Retina (tissue), 1 donor: ENCODE data around the gene SLC35F3.
A peak's percentile ranks its signal among the peaks of the same experiment; 100 is the strongest.

Experiments used
- DNase-seq: peaks from one replicate; pipeline ENCODE4 v3.0.0-alpha.2; 2016

Gene SLC35F3

DNA sequence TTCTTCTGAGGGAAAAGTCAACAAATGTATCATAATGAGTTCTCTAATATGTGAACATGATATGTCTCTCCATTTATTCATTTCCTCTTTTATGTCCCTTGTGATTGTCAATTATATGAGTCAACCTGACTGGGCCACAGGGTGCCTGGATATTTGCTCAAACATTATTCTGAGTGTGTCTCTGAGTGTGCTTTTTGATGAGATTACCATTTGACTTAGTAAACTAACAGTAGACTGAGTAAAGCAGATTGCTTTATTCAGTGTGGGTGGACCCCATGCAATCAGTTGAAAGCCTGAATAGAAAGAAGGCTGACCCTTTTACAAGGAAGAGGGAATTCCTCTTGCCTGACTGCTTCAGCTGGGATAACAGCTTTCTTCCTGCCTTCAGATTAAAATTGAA lies 142.6 kb downstream of the SLC35F3 start:
- no peak for DNase-seq

DNA sequence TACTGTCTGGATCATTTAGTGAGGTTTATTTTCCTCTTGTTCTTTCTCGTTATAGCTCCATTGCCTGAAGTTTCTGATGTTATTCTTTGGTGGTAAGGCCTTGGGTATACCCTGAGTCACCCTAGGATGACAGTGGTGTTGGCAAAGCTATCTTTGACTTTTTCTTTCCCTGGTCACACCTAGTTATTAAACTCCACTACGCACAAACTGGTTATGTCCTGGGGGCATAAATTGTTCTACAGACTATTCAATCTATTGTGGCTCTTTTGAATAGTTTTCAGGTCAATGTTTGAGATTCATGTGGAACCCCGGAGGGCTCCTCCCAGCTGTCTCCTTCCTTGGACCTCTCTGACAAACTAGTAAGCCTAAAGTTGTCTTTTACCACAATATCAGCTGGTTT lies 157.7 kb downstream of the SLC35F3 start:
- DNase-seq, result no peak

DNA sequence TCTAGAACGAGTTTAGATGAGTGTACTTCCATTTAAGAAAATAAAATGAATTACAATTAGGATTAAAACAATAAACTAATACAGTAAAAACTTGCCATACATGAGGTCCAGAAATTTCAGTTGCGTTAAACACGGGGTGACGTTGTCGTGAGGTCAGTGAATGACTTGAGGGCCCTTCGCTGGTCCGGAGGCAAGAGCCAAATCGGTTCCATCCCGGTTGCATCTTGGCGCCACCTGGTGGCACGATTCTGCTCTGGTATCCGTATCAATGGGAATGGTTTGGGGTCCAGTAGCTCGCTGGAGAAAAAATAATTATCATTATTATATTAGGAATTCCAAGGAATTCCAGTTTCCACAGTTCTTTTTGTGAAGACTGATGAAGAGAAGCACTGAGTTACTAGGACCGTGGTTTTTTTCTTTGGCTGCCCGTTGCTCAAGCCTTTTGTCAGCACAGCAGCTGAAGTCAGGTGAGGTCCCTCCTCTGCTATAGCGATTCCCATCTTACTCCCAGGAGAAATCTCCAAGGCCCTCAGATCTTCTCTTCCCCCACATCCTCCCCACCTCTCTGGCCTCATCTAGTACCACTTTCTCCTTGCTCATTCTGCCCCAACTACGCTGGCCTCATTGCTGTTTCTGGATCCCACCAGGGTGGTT lies 161.4 kb downstream of the SLC35F3 start:
- DNase-seq, result peak; percentile 74

DNA sequence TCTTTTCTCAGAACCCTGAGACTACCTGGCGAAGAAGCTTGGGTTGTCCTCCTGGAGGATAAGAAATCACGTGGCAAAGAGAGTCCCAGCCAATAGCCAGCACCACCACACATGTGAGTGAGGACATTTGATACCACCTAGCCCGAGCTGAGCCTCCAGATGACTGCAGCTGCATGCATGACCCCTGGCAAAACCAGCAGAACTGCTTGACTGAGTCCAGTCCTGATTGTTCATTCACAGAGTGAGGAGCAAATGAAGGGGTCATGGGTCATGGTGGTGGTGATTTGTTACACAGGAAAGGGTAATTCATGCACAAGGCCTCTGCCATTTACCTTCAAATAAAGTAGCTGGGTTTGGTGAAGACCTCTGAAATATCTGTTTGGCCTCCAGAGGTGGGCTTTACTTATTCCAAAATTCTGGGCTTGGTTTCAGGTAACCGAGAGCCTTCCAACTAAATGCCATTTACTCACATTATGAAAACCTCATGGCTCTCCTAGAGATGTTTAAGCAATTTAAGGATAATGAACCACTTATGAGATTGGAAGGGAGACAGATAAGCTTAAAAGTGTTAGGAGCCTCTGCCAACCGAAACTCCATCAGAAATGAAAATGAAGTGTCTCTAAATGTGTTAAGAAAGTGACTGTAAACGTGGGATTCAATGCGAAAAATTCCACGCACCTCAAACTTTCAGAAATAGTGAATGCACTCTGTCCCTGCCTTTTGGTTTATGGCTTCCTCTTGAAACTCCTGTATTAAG lies 163.3 kb downstream of the SLC35F3 start:
- DNase-seq, result no peak

DNA sequence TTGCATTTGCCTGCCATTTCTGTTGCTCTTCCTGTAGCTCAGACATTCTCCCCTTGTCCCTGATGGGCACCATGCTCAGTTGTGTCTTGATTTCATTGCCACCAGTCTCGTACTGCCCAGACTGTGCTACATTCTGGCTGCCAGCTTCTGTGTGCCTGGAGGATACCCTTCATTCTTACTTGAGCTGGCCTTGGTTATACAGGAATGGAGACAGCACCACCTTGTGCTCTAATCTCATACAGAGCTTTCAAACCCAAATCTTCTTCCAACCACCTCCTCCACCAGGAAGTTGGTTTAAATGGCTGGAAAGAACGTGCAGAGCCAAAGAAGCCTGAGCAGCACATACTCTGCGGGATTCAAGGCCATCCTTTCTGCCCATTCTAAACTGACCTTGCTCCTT lies 165.3 kb downstream of the SLC35F3 start:
- DNase-seq, result peak; percentile 19

DNA sequence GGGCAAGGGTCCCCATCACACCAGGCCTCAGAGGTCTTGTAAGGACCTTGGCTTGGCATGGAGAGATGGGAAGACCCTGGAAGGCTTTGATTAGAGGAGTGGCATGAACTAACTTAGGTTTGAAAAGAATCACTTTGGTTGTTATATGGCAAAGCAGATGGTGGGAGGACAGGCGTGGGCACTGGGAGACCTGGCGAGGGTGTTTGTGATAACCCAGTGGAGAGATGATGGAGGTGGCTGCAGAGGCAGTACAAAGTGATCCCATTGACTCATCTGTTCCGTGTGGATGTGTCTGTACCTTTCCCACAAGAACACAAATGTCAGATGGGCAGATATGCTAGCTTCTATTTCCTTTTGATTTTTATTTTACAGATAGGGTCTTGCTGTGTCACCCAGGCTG lies 168.3 kb downstream of the SLC35F3 start:
- no peak for DNase-seq

DNA sequence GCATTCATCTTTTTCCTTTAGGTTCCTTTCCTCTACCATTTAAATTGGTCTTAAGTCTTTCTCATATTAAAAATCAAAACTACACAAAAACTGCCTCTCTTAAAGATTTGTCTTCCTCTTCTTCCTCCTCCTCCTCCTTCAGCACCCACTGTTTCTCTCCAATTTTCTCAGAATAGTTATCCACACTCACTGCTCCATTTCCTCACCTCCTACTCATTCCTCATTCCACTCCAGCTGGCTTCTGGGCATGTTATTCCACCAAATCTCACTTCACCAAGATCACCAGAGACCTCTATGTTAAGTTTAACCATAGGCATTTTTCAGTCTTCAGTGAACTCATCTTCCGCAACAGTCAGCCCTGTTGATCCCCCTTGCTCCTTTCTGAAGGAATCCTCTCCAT lies 173.7 kb downstream of the SLC35F3 start:
- DNase-seq, result no peak

DNA sequence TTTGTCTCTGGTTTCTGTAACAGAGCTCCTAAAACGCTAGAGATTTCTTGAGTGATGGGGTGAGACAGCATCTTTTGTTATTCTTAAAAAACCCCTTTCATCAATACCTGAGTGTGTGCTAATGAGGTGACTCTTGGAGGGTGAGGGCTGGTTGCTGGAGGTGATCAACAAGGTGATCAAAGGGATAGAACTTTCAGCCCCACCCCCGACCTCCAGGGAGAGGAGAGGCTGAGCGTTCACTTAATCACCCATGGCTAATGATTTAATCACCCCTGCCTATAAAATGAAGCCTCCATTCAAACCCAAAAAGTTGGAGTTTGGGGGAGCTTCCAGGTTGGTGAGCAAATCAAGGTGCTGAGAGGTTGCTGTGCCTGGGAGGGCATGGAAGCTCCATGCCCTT lies 175.4 kb downstream of the SLC35F3 start:
- DNase-seq, result no peak

DNA sequence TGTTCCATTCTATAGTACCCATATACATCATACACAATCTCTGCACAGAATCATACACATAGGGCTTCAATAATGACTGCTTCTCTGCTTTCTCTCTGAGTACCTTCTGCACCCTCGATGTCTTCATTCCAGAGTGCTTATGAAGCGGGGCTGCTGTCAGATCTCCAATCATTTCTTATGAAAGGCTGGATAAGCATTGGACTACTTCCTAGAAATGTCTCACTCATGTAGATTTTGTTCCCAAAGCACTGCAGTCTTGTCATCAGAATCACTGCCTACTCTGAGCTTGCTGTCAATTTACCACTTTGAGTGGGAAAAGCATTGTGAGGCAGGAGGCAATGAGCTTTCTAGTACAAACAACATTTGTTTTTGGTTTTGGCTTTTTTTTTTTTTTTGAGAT lies 179.0 kb downstream of the SLC35F3 start:
- no peak for DNase-seq

DNA sequence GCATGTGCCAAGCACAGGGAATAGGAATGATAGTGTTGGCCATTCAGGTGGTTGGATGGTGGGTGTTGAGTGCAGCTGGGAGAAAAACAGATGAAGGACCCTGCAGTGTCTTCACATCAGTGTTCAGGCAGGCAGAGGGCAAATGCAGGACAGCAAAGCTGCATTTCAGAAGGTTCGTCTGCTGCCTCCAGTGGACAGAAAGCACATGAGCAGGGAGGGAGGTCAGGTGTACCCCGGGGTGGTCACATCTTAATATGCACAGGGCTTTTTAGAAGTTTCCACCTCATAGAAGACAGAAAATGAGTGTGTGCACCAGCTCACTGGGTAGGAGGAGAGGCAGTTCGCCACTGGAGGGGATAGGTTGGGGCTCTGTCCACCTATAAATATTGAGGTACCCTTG lies 184.9 kb downstream of the SLC35F3 start:
- DNase-seq, result no peak

DNA sequence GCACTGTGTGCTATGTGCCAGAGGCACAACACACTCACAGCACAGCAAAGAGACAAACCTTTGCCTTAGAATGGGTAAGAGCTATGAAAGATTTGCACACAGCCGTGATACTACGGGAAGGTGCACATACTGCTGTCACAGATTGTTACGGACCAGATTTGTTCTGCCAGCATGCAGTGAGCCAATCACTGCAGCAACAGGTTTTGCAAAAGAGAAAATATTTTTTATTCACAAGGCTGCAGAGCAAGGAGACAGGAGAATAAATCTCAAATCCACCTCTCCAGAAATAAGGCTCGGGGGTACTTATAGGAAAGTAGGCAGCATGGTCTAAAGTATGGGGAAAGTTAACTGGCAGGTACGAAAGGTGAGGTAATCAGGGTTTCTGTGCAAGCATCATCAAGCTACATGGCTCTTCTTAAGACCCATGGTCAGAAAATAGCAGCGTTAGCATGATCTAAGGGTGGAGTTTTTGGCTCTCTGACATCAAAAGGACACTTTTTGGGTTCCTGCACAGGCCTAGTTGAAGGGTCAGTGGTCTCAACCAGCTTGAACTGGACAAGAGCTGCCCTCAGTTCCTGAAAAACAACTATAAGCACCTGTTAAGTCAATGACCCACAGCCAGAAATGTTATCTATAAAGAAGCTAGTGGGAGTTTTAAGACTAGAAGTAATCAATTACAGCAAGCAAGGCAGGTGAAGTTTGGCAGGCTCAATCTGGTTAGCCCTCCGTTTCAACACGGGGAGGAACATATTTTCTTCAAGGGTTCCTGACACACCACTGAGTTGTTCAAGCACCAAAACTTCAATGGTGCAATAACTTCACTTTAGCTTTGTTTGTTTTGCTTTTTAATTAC lies 186.0 kb downstream of the SLC35F3 start:
- DNase-seq, result no peak

DNA sequence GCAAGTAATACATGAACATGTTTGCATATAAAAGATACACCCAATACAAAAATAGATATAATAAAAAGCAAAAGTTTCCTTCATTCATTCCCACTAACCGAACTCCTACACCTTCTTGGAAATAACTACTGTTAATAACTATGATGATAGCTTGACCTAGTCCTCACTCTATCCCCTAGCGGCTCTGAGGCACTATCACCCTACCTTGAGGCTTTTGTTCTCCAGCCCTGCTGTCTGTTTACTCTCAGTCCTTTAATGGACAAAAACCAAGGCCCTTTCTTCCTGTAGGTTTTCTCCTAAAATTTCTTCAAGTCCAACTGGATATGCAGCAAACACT lies 186.6 kb downstream of the SLC35F3 start:
- no peak for DNase-seq

DNA sequence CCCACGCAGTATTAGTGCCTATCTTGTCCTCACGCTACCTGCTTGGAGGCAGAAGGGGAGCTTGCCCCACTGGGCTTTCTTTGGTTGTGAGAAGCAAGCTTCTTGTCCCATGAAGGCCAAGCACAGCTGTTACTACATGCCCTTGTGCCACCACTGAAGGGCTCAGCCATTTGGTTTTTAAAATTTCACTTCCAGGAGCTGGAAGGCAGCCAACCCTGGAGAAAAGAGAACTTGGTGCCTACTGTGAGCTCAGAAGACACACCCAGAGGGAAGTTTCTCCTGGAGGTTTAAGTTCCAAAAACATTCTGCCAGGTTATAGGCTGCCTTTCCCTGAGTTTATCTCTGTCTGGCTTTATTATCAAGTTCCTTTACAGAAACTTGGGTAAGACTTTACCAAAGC lies 187.4 kb downstream of the SLC35F3 start:
- DNase-seq, result no peak

DNA sequence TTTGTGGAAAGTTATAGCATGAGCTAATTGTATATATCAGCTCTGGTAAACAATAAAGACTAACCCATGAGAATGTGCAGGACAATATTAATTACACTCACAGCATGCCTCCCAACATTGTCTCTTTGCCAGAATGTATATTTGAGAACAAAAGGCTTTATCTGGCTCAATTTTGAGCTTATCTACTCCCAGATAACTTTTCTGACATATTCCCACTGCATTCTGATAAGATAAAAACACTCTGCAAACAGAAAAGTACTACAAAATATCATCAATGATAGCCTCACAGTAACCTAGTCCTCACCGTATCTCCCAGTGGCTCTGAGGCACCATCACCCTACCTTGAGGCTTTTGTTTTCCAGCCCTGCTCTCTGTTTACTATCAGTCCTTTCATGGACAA lies 188.6 kb downstream of the SLC35F3 start:
- no peak for DNase-seq

DNA sequence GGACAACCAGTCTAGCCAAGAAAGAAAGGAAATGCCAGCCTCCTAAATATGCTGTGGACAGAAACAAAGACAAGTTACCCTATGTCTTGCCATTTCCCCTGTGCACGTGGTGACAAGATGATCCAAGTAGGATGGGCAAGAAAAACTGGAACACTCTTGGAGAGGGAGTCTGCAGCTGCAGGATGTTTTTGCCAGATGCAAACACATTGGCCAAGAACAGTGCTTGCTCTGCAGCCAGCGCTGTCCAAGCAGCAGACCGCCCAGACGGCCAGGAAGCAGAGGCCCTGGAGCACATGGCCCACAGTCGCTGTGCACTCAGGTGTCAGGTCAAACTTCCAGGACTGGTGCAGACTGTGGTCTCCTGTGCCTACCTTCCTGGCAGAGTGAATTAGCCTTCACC lies 189.3 kb downstream of the SLC35F3 start:
- no peak for DNase-seq

DNA sequence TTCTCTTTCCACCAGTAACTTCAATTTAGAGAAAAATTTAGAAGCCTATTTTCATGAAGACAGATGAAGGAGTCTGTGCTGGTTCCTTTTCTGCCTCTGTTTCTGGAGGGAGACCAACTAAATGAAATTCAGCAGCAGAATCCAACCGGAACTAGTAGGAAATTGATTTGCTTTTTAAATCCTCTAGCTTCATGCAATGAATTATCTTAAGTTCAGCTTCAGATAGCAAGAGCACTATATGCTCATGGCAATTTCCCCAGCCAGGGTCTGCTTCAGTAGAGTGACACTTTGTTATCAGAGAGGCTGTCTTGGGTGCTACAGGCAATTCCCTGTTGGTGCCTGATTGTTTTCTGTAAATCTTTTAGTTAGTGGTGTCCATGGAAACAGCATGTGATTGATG lies 189.7 kb downstream of the SLC35F3 start:
- DNase-seq, result no peak

DNA sequence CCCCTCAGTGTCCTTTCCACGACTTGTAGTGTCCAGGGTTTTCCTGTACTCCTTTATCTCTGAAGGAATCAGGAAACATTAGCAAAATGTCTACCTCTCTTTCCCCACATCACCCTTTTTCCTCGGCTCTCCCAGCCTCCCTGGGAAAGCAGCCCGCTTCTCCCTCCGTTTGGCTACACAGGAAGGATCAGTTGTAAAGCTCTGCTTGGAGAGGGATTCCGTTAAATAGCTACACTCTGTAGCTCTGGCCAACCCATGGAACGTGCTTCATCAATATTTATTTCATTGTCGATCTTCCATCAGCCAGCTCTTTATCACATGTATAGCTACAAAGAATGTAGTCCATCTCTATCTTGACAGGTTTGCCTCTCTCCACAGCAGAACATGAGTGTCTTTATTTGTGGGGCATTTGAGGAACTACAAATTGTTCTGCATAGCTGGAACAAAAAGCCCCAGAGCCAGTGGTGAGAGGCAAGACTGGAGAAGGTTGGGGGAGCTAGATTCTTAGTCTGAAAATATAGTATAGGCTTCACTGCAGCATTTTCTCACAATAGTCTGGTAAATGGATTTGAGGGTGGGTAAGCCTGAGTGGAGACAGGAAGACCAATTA lies 191.8 kb downstream of the SLC35F3 start:
- no peak for DNase-seq

DNA sequence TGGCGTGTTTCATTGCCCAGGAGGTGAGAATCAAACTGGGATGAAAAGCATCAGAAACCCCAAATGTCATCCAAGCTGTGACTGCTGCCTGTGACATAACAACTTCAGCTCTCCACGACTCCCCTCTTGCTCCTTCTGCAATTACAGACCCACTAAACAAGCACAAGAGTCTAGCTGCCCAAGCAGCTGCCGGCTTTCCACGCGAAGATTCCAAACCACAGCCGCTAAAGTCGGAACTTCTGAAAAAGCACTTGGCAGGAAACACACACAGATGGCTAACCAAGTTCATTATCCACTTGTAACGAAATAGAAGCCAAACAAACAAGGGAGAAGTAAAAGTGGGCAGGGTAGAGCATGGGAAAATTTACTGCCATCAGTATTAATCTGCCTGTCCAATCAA lies 198.1 kb downstream of the SLC35F3 start:
- DNase-seq, result no peak

DNA sequence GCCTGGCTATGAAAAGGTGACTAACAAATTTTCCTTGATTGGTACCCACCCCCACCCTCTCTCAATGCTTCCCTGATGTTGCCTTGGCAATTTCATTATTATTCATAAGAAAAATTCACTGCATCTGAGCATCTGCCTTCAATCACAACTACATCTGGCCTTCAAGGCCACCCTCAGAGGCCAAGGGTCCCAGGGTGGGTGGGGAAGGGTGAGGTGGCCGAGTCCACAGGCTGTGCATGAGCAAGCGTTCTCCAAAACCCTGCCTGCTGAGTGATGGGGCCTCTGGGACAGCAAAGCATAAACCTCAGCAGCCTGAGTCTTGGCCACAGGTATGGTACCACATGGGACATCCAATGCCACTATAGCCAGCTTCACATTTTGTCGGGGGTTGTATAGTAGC lies 198.7 kb downstream of the SLC35F3 start:
- DNase-seq, result no peak

DNA sequence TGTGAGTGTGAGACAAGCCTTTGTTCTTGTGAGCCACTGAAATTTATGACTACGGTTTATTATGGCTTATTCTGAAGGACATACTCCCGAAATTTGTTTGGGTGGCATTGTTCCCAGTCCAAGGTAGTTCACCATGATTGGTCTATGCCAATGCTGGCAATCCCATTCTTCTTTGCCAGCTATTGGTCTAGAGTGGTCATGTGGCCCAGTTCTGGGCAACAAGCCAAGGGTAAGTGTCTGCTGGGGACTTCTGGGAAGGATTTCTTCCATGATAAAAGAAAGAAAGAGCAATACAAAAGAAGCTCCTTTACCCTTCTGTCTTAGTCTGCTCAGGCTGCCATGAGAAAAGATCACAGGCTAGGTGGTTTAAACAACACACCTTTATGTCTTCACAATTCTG lies 201.6 kb downstream of the SLC35F3 start:
- no peak for DNase-seq

DNA sequence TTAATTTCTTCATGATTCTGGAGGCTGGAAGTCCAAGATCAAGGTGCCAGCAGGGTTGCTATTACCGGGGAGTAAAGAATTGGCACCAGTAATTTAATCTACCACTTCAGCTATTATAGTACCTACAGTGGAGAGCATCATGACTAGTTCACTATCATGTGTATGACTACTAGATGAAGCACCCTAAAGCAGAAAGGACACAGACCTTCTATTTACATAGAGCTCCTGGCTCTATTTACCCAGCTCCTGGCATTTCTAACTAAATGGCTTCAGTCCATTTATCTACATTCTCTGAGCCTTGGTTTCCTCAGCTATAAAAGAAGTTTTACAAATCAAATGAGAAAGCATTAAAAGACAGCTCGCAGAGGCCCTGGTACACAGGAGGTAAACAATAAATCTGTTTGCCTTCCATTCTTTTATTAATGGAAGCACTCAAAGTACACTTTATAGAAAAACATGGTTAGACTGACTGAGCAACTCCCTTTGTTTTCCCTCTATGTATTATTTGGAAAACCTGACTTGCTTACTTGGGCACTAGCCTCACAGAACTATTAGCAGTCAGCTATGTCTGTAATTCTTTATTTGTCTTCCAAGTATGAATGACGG lies 203.0 kb downstream of the SLC35F3 start:
- no peak for DNase-seq

DNA sequence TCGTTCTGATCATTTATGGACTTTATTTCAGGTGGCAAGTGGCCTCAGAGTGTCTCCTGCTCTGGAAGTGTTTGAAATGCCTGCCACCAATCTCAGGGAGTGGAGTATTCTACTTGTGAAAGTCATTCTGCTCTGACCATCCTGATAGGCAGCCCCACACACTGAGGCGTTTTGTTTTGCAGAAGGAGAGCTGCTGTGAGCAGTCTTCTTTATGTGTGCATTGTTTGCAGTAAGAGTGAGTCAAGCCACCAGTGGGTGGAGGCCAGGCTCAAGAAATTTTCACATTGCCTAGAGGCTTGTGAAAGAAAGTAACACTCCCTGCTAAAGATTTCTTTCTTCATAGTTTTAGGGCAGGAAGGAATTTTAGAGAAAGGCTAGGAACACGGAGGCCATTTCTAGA lies 204.4 kb downstream of the SLC35F3 start:
- DNase-seq, result no peak

DNA sequence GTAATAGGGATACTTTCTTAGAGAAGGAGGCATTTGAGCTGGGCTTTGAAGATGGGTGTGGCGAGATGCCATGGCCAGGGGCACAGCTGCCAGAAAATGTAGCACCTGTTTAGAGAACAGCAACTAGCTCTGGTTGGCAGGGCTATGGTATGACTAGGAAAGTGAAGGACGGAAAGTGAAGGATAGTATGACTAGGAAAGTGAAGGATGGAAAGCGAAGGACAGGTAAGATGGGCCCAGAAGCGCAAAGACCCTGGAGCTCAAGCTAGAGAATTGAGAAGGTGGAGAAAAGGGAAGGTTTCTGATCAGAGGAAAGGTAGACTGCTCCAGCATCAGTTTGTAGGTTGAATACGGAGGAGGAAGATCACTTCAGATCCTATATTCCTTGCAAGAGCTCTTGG lies 205.4 kb downstream of the SLC35F3 start:
- no peak for DNase-seq
